Chondrocyte (in vitro differentiated cells): ENCODE data around the gene OR6J1. TPM values are rescaled to one million over a fixed set of nuclear protein-coding genes. Genes with fewer than 3 reads are reported as not detected.
A peak's percentile ranks its signal among the peaks of the same experiment; 100 is the strongest.

Experiments
- DNase-seq: peaks from one replicate; pipeline ENCODE4 v3.0.0; 2021; ENCODE audit warnings: mixed read lengths, low spot score
- H3K27ac Mint-ChIP-seq: one replicate; pipeline ENCODE4 v1.8.0; 2021; ENCODE audit warnings: mild to moderate bottlenecking, moderate library complexity, mixed read lengths; ENCODE audit not compliant: unreplicated experiment
- H3K27me3 Mint-ChIP-seq: 2 replicates; pipeline ENCODE4 v1.8.0; 2021; ENCODE audit warnings: low read depth, mixed read lengths
- H3K36me3 Mint-ChIP-seq: 2 replicates; pipeline ENCODE4 v1.8.0; 2021; ENCODE audit warnings: low read depth, mixed read lengths
- H3K4me1 Mint-ChIP-seq: 2 replicates; pipeline ENCODE4 v1.8.0; 2021; ENCODE audit warnings: low read depth, mild to moderate bottlenecking, mixed read lengths
- H3K4me3 Mint-ChIP-seq: one replicate; pipeline ENCODE4 v1.8.0; 2021; ENCODE audit warnings: mild to moderate bottlenecking, moderate library complexity, mixed read lengths; ENCODE audit not compliant: unreplicated experiment
- H3K9me3 Mint-ChIP-seq: 2 replicates; pipeline ENCODE4 v1.8.0; 2021; ENCODE audit warnings: low read depth, mixed read lengths
- CTCF ChIP-seq: fragments of 200-600 bp; sonication (generic); IDR thresholded peaks from 2 replicates; pipeline ENCODE4 v1.5.0; 2021; ENCODE audit warnings: antibody characterized with exemption, mild to moderate bottlenecking, moderate library complexity
- total RNA-seq: library from RNA; stranded (reverse); gene quantifications from 3 replicates; pipeline ENCODE4 v1.2.1, GENCODE V29; 2021

OR6J1 gene
- total RNA-seq, 1 donor from 2014 or later, result not detected

- Mint-ChIP-seq H3K4me3 (no peak overlapping the region), H3K27me3 (no peaks in the 10 kb centered on the region)
Observed at GRCh38 chr14:22668417-22668816, 24.3 kb upstream of the OR6J1 start.

GRCh38 chr14:22667881-22668280, 23.7 kb upstream of the OR6J1 start:
- no peak overlapping the region for H3K4me3 Mint-ChIP-seq
- H3K4me1 Mint-ChIP-seq, result peaks cover 54% of the 10 kb centered on the region
- H3K36me3 Mint-ChIP-seq, result peaks cover under 1% of the 10 kb centered on the region
- peak overlapping the region; percentile 96 for H3K27ac Mint-ChIP-seq
- no peaks in the 10 kb centered on the region for H3K27me3 Mint-ChIP-seq
- no peak for TF ChIP-seq CTCF
- H3K9me3 Mint-ChIP-seq, result peaks cover 4% of the 10 kb centered on the region
- no peak for DNase-seq

More at GRCh38 chr14:22668417-22668816, 24.3 kb upstream of the OR6J1 start:
- no peak for TF ChIP-seq CTCF
- no peak for DNase-seq
- H3K27ac Mint-ChIP-seq, result peak overlapping the region; percentile 96
- peaks cover 1% of the 10 kb centered on the region for H3K36me3 Mint-ChIP-seq
- peaks cover 52% of the 10 kb centered on the region for H3K4me1 Mint-ChIP-seq
- peaks cover 9% of the 10 kb centered on the region for H3K9me3 Mint-ChIP-seq

- Mint-ChIP-seq H3K9me3 (no peaks in the 10 kb centered on the region), H3K27me3 (no peaks in the 10 kb centered on the region), H3K4me1 (peaks cover 49% of the 10 kb centered on the region), H3K4me3 (no peak overlapping the region), H3K27ac (no peak overlapping the region), H3K36me3 (no peaks in the 10 kb centered on the region)
- no peak for DNase-seq
- TF ChIP-seq CTCF, result no peak
Observed at GRCh38 chr14:22666203-22666893, 22.2 kb upstream of the OR6J1 start.

- Mint-ChIP-seq H3K4me3 (no peak overlapping the region), H3K36me3 (no peaks in the 10 kb centered on the region), H3K27ac (peak overlapping the region; percentile 82), H3K4me1 (peaks cover 38% of the 10 kb centered on the region), H3K27me3 (no peaks in the 10 kb centered on the region), H3K9me3 (no peaks in the 10 kb centered on the region)
- no peak for TF ChIP-seq CTCF
- no peak for DNase-seq
Observed at GRCh38 chr14:22664261-22664660, 20.1 kb upstream of the OR6J1 start.

- H3K27ac Mint-ChIP-seq, result no peak overlapping the region
- no peak overlapping the region for H3K4me3 Mint-ChIP-seq
- H3K27me3 Mint-ChIP-seq, result no peaks in the 10 kb centered on the region
- H3K9me3 Mint-ChIP-seq, result no peaks in the 10 kb centered on the region
- DNase-seq, result no peak
- peaks cover 44% of the 10 kb centered on the region for H3K4me1 Mint-ChIP-seq
- H3K36me3 Mint-ChIP-seq, result no peaks in the 10 kb centered on the region
- no peak for TF ChIP-seq CTCF
Observed at GRCh38 chr14:22660654-22661053, 16.5 kb upstream of the OR6J1 start.
